HG03342 (cell line): ENCODE measurements around the gene C10orf67.
"Not testable (repeated sequence)": the region's sequence is repeated elsewhere in the genome, so short reads cannot be mapped to it uniquely, and the experiment has no call there.

Source experiments
- ATAC-seq: cut with Tn5 transposase; IDR thresholded peaks from one replicate; pipeline ENCODE4 v1.9.1; 2021; ENCODE audit warnings: mild to moderate bottlenecking, moderate library complexity; ENCODE audit not compliant: unreplicated experiment

The C10orf67 gene

GRCh38 chr10:23362879-23363792 is 18.5 kb upstream of the C10orf67 start:
- peak; percentile 57 for ATAC-seq

GRCh38 chr10:23362069-23362830 is 17.7 kb upstream of the C10orf67 start:
- ATAC-seq = peak; percentile 27

- ATAC-seq = no peak
Measured at GRCh38 chr10:23361665-23362064, 17.1 kb upstream of the C10orf67 start.

GRCh38 chr10:23359692-23360380 is 15.2 kb upstream of the C10orf67 start:
- ATAC-seq = no peak

GRCh38 chr10:23358357-23358756 is 13.8 kb upstream of the C10orf67 start:
- ATAC-seq = no peak

GRCh38 chr10:23354630-23355279 is 10.2 kb upstream of the C10orf67 start:
- no peak for ATAC-seq

GRCh38 chr10:23351926-23352519 is 7.4 kb upstream of the C10orf67 start:
- no peak for ATAC-seq

- ATAC-seq = not testable (repeated sequence)
Measured at GRCh38 chr10:23350706-23351105, 6.1 kb upstream of the C10orf67 start.

- no peak for ATAC-seq
Measured at GRCh38 chr10:23345861-23346260, 1.3 kb upstream of the C10orf67 start.

- ATAC-seq = no peak
Measured at GRCh38 chr10:23343591-23344240, 881 bp downstream of the C10orf67 start.

- ATAC-seq = no peak
Measured at GRCh38 chr10:23342213-23342884, 2.2 kb downstream of the C10orf67 start.

- no peak for ATAC-seq
Measured at GRCh38 chr10:23341004-23341403, 3.6 kb downstream of the C10orf67 start.

- ATAC-seq = no peak
Measured at GRCh38 chr10:23340354-23340753, 4.2 kb downstream of the C10orf67 start.

- no peak for ATAC-seq
Measured at GRCh38 chr10:23338886-23339285, 5.7 kb downstream of the C10orf67 start.

- no peak for ATAC-seq
Measured at GRCh38 chr10:23338155-23338828, 6.3 kb downstream of the C10orf67 start.

- no peak for ATAC-seq
Measured at GRCh38 chr10:23337616-23338015, 7.0 kb downstream of the C10orf67 start.

- no peak for ATAC-seq
Measured at GRCh38 chr10:23331567-23332301, 12.9 kb downstream of the C10orf67 start.

GRCh38 chr10:23330948-23331347 is 13.6 kb downstream of the C10orf67 start:
- ATAC-seq = no peak
